ENCODE data around the gene FRMD4A. TPM values are rescaled to one million over a fixed set of nuclear protein-coding genes. Genes with fewer than 3 reads are reported as not detected.

The FRMD4A gene
- total RNA-seq, 2 donors from 2014 or later, result 22.3 to 22.4 TPM

DNA sequence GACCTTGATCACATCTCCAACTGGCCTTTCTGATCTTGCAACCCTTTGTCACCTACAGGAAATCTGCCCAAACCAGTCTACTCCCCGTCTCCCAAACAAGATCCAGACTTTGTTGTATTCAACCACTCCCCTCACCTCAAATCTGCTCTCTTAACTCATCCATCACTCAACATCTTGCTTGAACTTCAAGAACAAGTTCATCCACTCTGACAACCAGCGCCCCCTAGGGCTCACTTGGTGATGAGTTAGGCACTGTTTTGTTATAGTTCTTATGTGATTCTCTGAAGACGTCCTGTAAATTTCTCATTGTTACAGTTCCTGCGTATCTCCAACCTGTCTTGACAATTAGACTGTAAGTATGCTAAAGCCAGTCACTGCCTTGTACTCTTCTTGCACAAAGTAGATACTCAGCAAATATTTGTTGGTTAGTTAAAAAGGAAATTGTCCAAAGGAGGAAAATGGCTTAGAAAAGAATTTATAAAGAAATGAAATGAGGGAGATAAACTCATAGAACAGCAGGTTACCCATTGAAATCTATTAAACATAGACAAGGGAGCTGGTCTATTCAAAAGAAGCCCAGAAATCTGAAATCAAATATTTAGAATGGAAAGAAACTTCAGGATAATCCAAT, 5.3 kb downstream of the FRMD4A start:
- DNase-seq, result peak; percentile 90
- Mint-ChIP-seq H3K27me3 (ENCODE audit: insufficient read depth) (peaks cover 2% of the 10 kb centered on the region), H3K36me3 (ENCODE audit: low read depth) (no peaks in the 10 kb centered on the region), H3K4me3 (no peak overlapping the region), H3K9me3 (no peaks in the 10 kb centered on the region), H3K27ac (no peak overlapping the region), H3K4me1 (peaks cover 7% of the 10 kb centered on the region)
- WGBS, 2 experiments (ENCODE audit: insufficient coverage in 1 of 2, insufficient read length in 1 of 2), result 66 to 83% methylated on average over 3 to 4 of the region's 4 CpGs
- Histone ChIP-seq H3K27me3 (ENCODE audit: control insufficient read depth, insufficient read depth, low read length, poor library complexity, severe bottlenecking) (no peaks in the 10 kb centered on the region), H3K4me1 (ENCODE audit: control insufficient read depth, insufficient read depth, low read length) (no peaks in the 10 kb centered on the region), H3K9ac (ENCODE audit: extremely low read depth, low read length, poor library complexity, severe bottlenecking) (no peak overlapping the region), H3K27ac (ENCODE audit: low read depth, low read length) (no peak overlapping the region), H3K9me3 (ENCODE audit: control insufficient read depth, low read length) (no peaks in the 10 kb centered on the region), H3K4me3 (ENCODE audit: low read length) (no peak overlapping the region), H3K36me3 (ENCODE audit: control insufficient read depth, insufficient read depth, low read length) (no peaks in the 10 kb centered on the region)
- TF ChIP-seq, protein P1, sequence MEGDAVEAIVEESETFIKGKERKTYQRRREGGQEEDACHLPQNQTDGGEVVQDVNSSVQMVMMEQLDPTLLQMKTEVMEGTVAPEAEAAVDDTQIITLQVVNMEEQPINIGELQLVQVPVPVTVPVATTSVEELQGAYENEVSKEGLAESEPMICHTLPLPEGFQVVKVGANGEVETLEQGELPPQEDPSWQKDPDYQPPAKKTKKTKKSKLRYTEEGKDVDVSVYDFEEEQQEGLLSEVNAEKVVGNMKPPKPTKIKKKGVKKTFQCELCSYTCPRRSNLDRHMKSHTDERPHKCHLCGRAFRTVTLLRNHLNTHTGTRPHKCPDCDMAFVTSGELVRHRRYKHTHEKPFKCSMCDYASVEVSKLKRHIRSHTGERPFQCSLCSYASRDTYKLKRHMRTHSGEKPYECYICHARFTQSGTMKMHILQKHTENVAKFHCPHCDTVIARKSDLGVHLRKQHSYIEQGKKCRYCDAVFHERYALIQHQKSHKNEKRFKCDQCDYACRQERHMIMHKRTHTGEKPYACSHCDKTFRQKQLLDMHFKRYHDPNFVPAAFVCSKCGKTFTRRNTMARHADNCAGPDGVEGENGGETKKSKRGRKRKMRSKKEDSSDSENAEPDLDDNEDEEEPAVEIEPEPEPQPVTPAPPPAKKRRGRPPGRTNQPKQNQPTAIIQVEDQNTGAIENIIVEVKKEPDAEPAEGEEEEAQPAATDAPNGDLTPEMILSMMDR (conservative IDR thresholded peaks at IDR 0.05), result peak; percentile 94

DNA sequence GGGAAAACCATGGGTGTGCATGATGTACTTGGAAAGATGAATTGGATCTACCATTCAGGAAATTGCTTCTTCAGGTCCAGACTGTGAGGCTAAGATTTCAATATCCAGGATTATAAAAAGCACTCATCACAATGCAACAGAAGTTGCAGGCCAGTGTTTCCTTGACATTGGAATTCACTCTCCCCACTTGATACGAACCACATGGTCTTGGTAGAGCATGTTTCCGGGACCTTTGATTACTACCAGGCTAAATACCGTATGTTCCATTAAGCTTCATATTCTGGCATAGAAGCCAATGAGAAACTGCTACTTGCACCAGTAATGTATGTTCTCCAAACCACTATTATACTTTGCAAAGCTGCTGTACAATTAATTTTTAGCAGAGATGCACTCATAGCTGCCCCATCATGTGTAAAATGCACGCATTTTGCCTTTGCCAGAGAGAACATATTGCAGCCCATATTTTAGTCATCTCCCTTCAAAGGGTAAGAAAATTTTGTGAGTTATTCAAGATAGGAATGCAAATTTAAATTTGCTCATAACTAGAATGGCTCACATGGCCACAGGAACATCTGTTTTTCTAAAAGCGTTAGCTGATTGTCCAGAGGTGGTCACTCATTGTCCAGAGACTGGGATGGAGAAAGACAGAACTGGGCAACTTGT, 8.1 kb downstream of the FRMD4A start:
- 65 to 74% methylated on average over 4 to 5 of the region's 5 CpGs for WGBS, 2 experiments (ENCODE audit: insufficient coverage in 1 of 2, insufficient read length in 1 of 2)
- no peaks in the 10 kb centered on the region for H3K9me3 Mint-ChIP-seq
- H3K27me3 ChIP-seq (ENCODE audit: control insufficient read depth, insufficient read depth, low read length, poor library complexity, severe bottlenecking), result no peaks in the 10 kb centered on the region
- H3K27me3 Mint-ChIP-seq (ENCODE audit: insufficient read depth), result no peaks in the 10 kb centered on the region
- H3K9ac ChIP-seq (ENCODE audit: extremely low read depth, low read length, poor library complexity, severe bottlenecking), result no peak overlapping the region
- H3K4me3 Mint-ChIP-seq, result no peak overlapping the region
- TF ChIP-seq, protein P1 (conservative IDR thresholded peaks at IDR 0.05), result no peak
- no peaks in the 10 kb centered on the region for H3K36me3 Mint-ChIP-seq (ENCODE audit: low read depth)
- no peak overlapping the region for H3K4me3 ChIP-seq (ENCODE audit: low read length)
- no peak for DNase-seq
- H3K36me3 ChIP-seq (ENCODE audit: control insufficient read depth, insufficient read depth, low read length), result no peaks in the 10 kb centered on the region
- no peaks in the 10 kb centered on the region for H3K4me1 ChIP-seq (ENCODE audit: control insufficient read depth, insufficient read depth, low read length)
- no peak overlapping the region for H3K27ac Mint-ChIP-seq
- no peaks in the 10 kb centered on the region for H3K9me3 ChIP-seq (ENCODE audit: control insufficient read depth, low read length)
- no peak overlapping the region for H3K27ac ChIP-seq (ENCODE audit: low read depth, low read length)
- H3K4me1 Mint-ChIP-seq, result peaks cover 9% of the 10 kb centered on the region

DNA sequence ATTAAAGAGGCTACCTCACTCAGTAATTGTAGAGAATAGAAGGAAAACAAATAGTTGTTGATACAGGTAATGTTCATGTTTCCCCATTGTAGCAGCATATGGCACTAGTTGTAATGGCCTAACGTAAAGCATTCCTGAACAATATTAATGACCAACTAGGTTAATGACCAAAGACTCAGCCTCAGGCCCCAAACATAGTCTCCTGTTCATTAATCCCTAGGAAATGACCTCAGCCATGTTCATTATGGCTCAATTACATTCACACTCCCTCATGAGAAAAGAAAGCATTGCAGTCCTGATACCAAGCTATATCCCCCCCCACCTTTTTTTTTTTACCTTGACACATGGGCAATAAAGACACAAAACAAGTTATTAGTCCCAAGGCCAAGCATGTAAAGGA, 12.7 kb downstream of the FRMD4A start:
- Histone ChIP-seq H3K4me1 (ENCODE audit: control insufficient read depth, insufficient read depth, low read length) (no peaks in the 10 kb centered on the region), H3K27ac (ENCODE audit: low read depth, low read length) (no peak overlapping the region), H3K27me3 (ENCODE audit: control insufficient read depth, insufficient read depth, low read length, poor library complexity, severe bottlenecking) (no peaks in the 10 kb centered on the region), H3K9me3 (ENCODE audit: control insufficient read depth, low read length) (no peaks in the 10 kb centered on the region), H3K9ac (ENCODE audit: extremely low read depth, low read length, poor library complexity, severe bottlenecking) (no peak overlapping the region), H3K4me3 (ENCODE audit: low read length) (no peak overlapping the region), H3K36me3 (ENCODE audit: control insufficient read depth, insufficient read depth, low read length) (no peaks in the 10 kb centered on the region)
- Mint-ChIP-seq H3K9me3 (no peaks in the 10 kb centered on the region), H3K4me3 (no peak overlapping the region), H3K27ac (no peak overlapping the region), H3K4me1 (peaks cover 7% of the 10 kb centered on the region), H3K36me3 (ENCODE audit: low read depth) (no peaks in the 10 kb centered on the region), H3K27me3 (ENCODE audit: insufficient read depth) (no peaks in the 10 kb centered on the region)
- WGBS, 2 experiments (ENCODE audit: insufficient coverage in 1 of 2, insufficient read length in 1 of 2), result 90 to 100% methylated on average over 1 of the region's 1 CpG
- no peak for DNase-seq
- TF ChIP-seq, protein P1 (conservative IDR thresholded peaks at IDR 0.05), result no peak

All from endodermal cell (in vitro differentiated cells).